GM23338 (cell line): ENCODE measurements around the gene PPFIA1. TPM values are rescaled to one million over a fixed set of nuclear protein-coding genes. Genes with fewer than 3 reads are reported as not detected.

Experiments
- ATAC-seq: fragments of 200-7000 bp; cut with Tn5 transposase; 3 replicates; pipeline ENCODE4 v1.9.1; 2020
- DNase-seq: peaks from one replicate; pipeline ENCODE4 v3.0.0-alpha.2; 2015; ENCODE audit warnings: low spot score
- H2AFZ ChIP-seq: fragments of 200-600 bp; sonication (generic); 2 replicates; pipeline ENCODE4 v1.8.0; 2016; ENCODE audit warnings: antibody characterized with exemption, mild to moderate bottlenecking, moderate library complexity
- H3F3A ChIP-seq: fragments of 200-600 bp; sonication (generic); replicated peaks from 2 replicates; pipeline ENCODE4 v1.8.0; 2017; ENCODE audit warnings: antibody characterized with exemption, mixed run types, low read depth
- H3K27ac ChIP-seq: fragments of 200-600 bp; sonication (generic); 2 replicates; pipeline ENCODE4 v1.6.1; 2016; ENCODE audit warnings: low read depth
- H3K27me3 ChIP-seq: fragments of 200-600 bp; sonication (generic); 2 replicates; pipeline ENCODE4 v1.8.0; 2016; ENCODE audit warnings: mild to moderate bottlenecking, mixed run types, moderate library complexity; ENCODE audit not compliant: insufficient read depth
- H3K36me3 ChIP-seq: fragments of 200-600 bp; sonication (generic); 2 replicates; pipeline ENCODE4 v1.8.0; 2016; ENCODE audit warnings: mild to moderate bottlenecking; ENCODE audit not compliant: insufficient read depth
- H3K4me1 ChIP-seq: fragments of 200-600 bp; sonication (generic); 2 replicates; pipeline ENCODE4 v1.8.0; 2016; ENCODE audit warnings: mild to moderate bottlenecking, moderate library complexity; ENCODE audit not compliant: insufficient read depth
- H3K4me2 ChIP-seq: fragments of 200-600 bp; sonication (generic); 2 replicates; pipeline ENCODE4 v1.7.1; 2017; ENCODE audit warnings: mixed run types
- H3K4me3 ChIP-seq: fragments of 200-600 bp; sonication (generic); 2 replicates; pipeline ENCODE4 v1.6.1; 2016; ENCODE audit warnings: mixed run types
- H3K79me2 ChIP-seq: fragments of 200-600 bp; sonication (generic); replicated peaks from 2 replicates; pipeline ENCODE4 v1.8.0; 2017; ENCODE audit warnings: mild to moderate bottlenecking; ENCODE audit not compliant: insufficient read depth
- H3K9me2 ChIP-seq: fragments of 200-600 bp; sonication (generic); 2 replicates; pipeline ENCODE4 v1.8.0; 2017; ENCODE audit not compliant: insufficient read depth
- H4K20me1 ChIP-seq: fragments of 200-600 bp; sonication (generic); replicated peaks from 2 replicates; pipeline ENCODE4 v1.8.0; 2017; ENCODE audit warnings: mild to moderate bottlenecking; ENCODE audit not compliant: insufficient read depth
- H3K27ac Mint-ChIP-seq: 2 replicates; pipeline ENCODE4 v1.8.0; 2020; ENCODE audit warnings: inconsistent platforms, mild to moderate bottlenecking, moderate library complexity, mixed read lengths
- H3K27me3 Mint-ChIP-seq: 3 replicates; pipeline ENCODE4 v1.8.0; 2022; ENCODE audit warnings: low read depth, mild to moderate bottlenecking, moderate library complexity, mixed read lengths, inconsistent platforms; ENCODE audit not compliant: insufficient read depth, poor library complexity
- H3K36me3 Mint-ChIP-seq: 3 replicates; pipeline ENCODE4 v1.8.0; 2021; ENCODE audit warnings: low read depth, mild to moderate bottlenecking, inconsistent platforms, moderate library complexity, mixed read lengths
- H3K4me1 Mint-ChIP-seq: 3 replicates; pipeline ENCODE4 v1.8.0; 2020; ENCODE audit warnings: mild to moderate bottlenecking, inconsistent platforms, mixed read lengths
- H3K4me3 Mint-ChIP-seq: 3 replicates; pipeline ENCODE4 v1.8.0; 2021; ENCODE audit warnings: moderate library complexity, mild to moderate bottlenecking, inconsistent platforms, mixed read lengths
- H3K9me3 Mint-ChIP-seq: 3 replicates; pipeline ENCODE4 v1.8.0; 2020; ENCODE audit warnings: moderate library complexity, mild to moderate bottlenecking, inconsistent platforms, mixed read lengths
- CREB1 ChIP-seq: fragments of 250-450 bp; sonication (Bioruptor Pico); IDR thresholded peaks from 2 replicates; pipeline ENCODE4 v1.5.0; 2020; ENCODE audit warnings: low read depth, mild to moderate bottlenecking, moderate library complexity
- CTCF ChIP-seq, 2 experiments: fragments of 200-600 bp in 1 of 2; sonication (generic) in 1 of 2; conservative IDR thresholded peaks; 2 replicates each; pipeline versions ENCODE4 v1.5.1 to v1.6.1; 2016 to 2017; ENCODE audit warnings: antibody characterized with exemption in 2 of 2, low read depth in 2 of 2, mild to moderate bottlenecking in 2 of 2, moderate library complexity in 1 of 2
- ETS1 ChIP-seq: IDR thresholded peaks from 2 replicates; pipeline ENCODE4 v1.6.1; 2016; ENCODE audit warnings: antibody characterized with exemption
- EZH2 ChIP-seq: fragments of 200-600 bp; sonication (generic); IDR thresholded peaks from one replicate; pipeline ENCODE4 v1.8.0; 2017; ENCODE audit warnings: antibody characterized with exemption, mild to moderate bottlenecking, low read depth; ENCODE audit not compliant: unreplicated experiment
- EZH2phosphoT487 ChIP-seq: fragments of 200-600 bp; sonication (generic); IDR thresholded peaks from one replicate; pipeline ENCODE4 v1.8.1; 2018; ENCODE audit warnings: antibody characterized with exemption; ENCODE audit not compliant: unreplicated experiment
- JUNB ChIP-seq: IDR thresholded peaks from one replicate; pipeline ENCODE4 v1.6.1; 2016; ENCODE audit warnings: antibody characterized with exemption; ENCODE audit not compliant: unreplicated experiment
- REST ChIP-seq: IDR thresholded peaks from one replicate; pipeline ENCODE4 v1.6.1; 2018; ENCODE audit warnings: antibody characterized with exemption; ENCODE audit not compliant: unreplicated experiment
- STAT1 ChIP-seq: IDR thresholded peaks from one replicate; pipeline ENCODE4 v1.6.1; 2016; ENCODE audit warnings: antibody characterized with exemption; ENCODE audit not compliant: unreplicated experiment
- ZNF114 ChIP-seq: fragments of 250-450 bp; sonication (Bioruptor Pico); IDR thresholded peaks from 2 replicates; pipeline ENCODE4 v1.5.0; 2020; ENCODE audit warnings: mild to moderate bottlenecking, moderate library complexity
- ZNF462 ChIP-seq: fragments of 250-450 bp; sonication (Bioruptor Pico); IDR thresholded peaks from 2 replicates; pipeline ENCODE4 v1.5.0; 2020; ENCODE audit warnings: mild to moderate bottlenecking, moderate library complexity
- polyA plus RNA-seq: library from polyadenylated mRNA; unstranded; fragments of >200 nt; fragmentation: Nextera tagmentation; extraction: Ambion mirVana; gene quantifications from 2 replicates; pipeline ENCODE4 v1.2.1, GENCODE V29; 2016
- total RNA-seq: library from RNA; depleted of rRNA; stranded (reverse); fragments of >200 nt; shearing (Covaris generic); gene quantifications from 2 replicates; pipeline ENCODE4 v1.2.3, GENCODE V29; 2014

Gene PPFIA1
- total and polyA plus RNA-seq, 2 experiments from 2014 or later = 41.7 to 62.0 TPM

DNA sequence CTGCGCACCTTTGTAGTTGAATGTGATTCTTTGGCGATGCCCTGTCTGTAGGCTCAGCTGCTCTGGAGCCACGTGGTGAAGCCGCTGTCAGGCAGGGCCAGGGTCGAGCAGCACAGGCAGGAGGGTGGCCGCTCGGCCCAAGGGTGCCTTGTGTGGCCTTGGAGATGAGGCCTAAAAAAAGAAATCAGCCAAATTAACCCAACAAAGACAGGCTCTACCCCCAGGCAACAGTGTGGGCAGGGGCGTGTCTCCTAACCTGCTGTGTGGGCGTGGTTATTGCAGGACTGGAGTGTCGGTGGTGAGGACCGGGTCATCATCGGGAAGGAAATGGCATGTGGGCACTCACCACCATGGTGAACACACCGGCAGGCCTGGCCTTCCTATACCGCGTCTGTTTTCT, 162.1 kb downstream of the PPFIA1 start (continued):
- TF ChIP-seq REST (no peak), CTCF (conservative IDR thresholded peaks at IDR 0.05; ENCODE audit: low read depth in 2 of 2) (no peak), STAT1 (no peak), ZNF114 (no peak)

GRCh38 chr11:70433038-70433437, 162.5 kb downstream of the PPFIA1 start:
- Histone ChIP-seq H4K20me1 (peaks cover 14% of the 10 kb centered on the region), H3K4me1 (no peaks in the 10 kb centered on the region), H2AFZ (no peak overlapping the region), H3K36me3 (peaks cover 22% of the 10 kb centered on the region; the same call in 1 of the 2 replicates), H3K27me3 (no peaks in the 10 kb centered on the region), H3K79me2 (no peaks in the 10 kb centered on the region), H3K4me3 (no peak overlapping the region), H3F3A (no peaks in the 10 kb centered on the region), H3K4me2 (no peak overlapping the region), H3K9me2 (no peaks in the 10 kb centered on the region), H3K27ac (no peak overlapping the region)
- H3K4me1 Mint-ChIP-seq = peaks cover 4% of the 10 kb centered on the region; the same call in 1 of the 3 replicates
- no peak overlapping the region for H3K27ac Mint-ChIP-seq
- no peak for DNase-seq
- H3K36me3 Mint-ChIP-seq = peaks cover 89% of the 10 kb centered on the region
- H3K9me3 Mint-ChIP-seq = peaks cover 2% of the 10 kb centered on the region; the same call in 1 of the 3 replicates
- H3K27me3 Mint-ChIP-seq = peaks cover 2% of the 10 kb centered on the region
- no peak overlapping the region for H3K4me3 Mint-ChIP-seq
- no peak for ATAC-seq
- TF ChIP-seq EZH2 (no peak), CREB1 (CRISPR knock-in tag) (no peak), EZH2phosphoT487 (no peak), ETS1 (no peak), STAT1 (no peak), ZNF462 (CRISPR knock-in tag) (no peak), CTCF (conservative IDR thresholded peaks at IDR 0.05; ENCODE audit: low read depth in 2 of 2) (no peak), ZNF114 (no peak), JUNB (no peak)
